WTC11 (cell line): ENCODE data around the gene SMIM44. TPM values are rescaled to one million over a fixed set of nuclear protein-coding genes. Genes with fewer than 3 reads are reported as not detected.

Experiments
- ATAC-seq: fragments of 200-7000 bp; cut with Tn5 transposase; 2 replicates; pipeline ENCODE4 v1.10.0; 2021; ENCODE audit warnings: mild to moderate bottlenecking, moderate library complexity
- CTCF ChIA-PET: fragments of 300-600 bp; sonication (Branson Sonifier 250); formaldehyde crosslinking; loops from one replicate; lab custom pipeline; 2021; ENCODE audit warnings: antibody characterized with exemption; lab: Charles Lee
- POLR2A ChIA-PET: fragments of 350-600 bp; sonication (Branson Sonifier 250); formaldehyde crosslinking; loops from one replicate; lab custom pipeline; 2021; ENCODE audit warnings: antibody characterized with exemption; lab: Charles Lee
- DNase-seq: peaks from one replicate; pipeline ENCODE4 v3.0.0; 2021; ENCODE audit warnings: low spot score
- H3K27ac Mint-ChIP-seq: 2 replicates; pipeline ENCODE4 v1.8.0; 2021; ENCODE audit warnings: mixed read lengths
- H3K27me3 Mint-ChIP-seq: 2 replicates; pipeline ENCODE4 v1.8.0; 2021; ENCODE audit warnings: low read depth, mild to moderate bottlenecking, moderate library complexity, mixed read lengths
- H3K36me3 Mint-ChIP-seq: 2 replicates; pipeline ENCODE4 v1.8.0; 2021; ENCODE audit warnings: mixed read lengths
- H3K4me1 Mint-ChIP-seq: 2 replicates; pipeline ENCODE4 v1.8.0; 2022; ENCODE audit warnings: mixed read lengths
- H3K4me3 Mint-ChIP-seq: 2 replicates; pipeline ENCODE4 v1.8.0; 2021; ENCODE audit warnings: mild to moderate bottlenecking, moderate library complexity, mixed read lengths
- H3K9me3 Mint-ChIP-seq: 2 replicates; pipeline ENCODE4 v1.8.0; 2021; ENCODE audit warnings: mixed read lengths
- ELF4 ChIP-seq: sonication (generic); formaldehyde crosslinking; IDR thresholded peaks from 2 replicates; pipeline ENCODE4 v1.8.1; 2022; ENCODE audit warnings: low read depth, mild to moderate bottlenecking, moderate library complexity, missing genetic modification reagents
- FOXJ3 ChIP-seq: sonication (generic); formaldehyde crosslinking; IDR thresholded peaks from 2 replicates; pipeline ENCODE4 v1.9.0; 2021; ENCODE audit warnings: missing genetic modification reagents, mild to moderate bottlenecking, borderline replicate concordance
- FOXK1 ChIP-seq: sonication (generic); formaldehyde crosslinking; IDR thresholded peaks from 2 replicates; pipeline ENCODE4 v1.8.0; 2022; ENCODE audit warnings: mild to moderate bottlenecking, moderate library complexity, missing genetic modification reagents
- MXD4 ChIP-seq: fragments of 250-450 bp; sonication (Bioruptor Pico); IDR thresholded peaks from 2 replicates; pipeline ENCODE4 v1.8.0; 2021; ENCODE audit warnings: mild to moderate bottlenecking, moderate library complexity, borderline replicate concordance
- NFATC4 ChIP-seq: fragments of 250-450 bp; sonication (Bioruptor Pico); IDR thresholded peaks from 2 replicates; pipeline ENCODE4 v1.9.0; 2021; ENCODE audit warnings: mild to moderate bottlenecking
- NFE2L1 ChIP-seq: sonication (generic); formaldehyde crosslinking; IDR thresholded peaks from 2 replicates; pipeline ENCODE4 v1.8.1; 2023; ENCODE audit warnings: missing genetic modification reagents
- NR1H2 ChIP-seq: sonication (generic); formaldehyde crosslinking; IDR thresholded peaks from 2 replicates; pipeline ENCODE4 v1.9.0; 2021; ENCODE audit warnings: mild to moderate bottlenecking, moderate library complexity, missing genetic modification reagents
- PRDM15 ChIP-seq: sonication (generic); formaldehyde crosslinking; IDR thresholded peaks from 2 replicates; pipeline ENCODE4 v1.8.0; 2022; ENCODE audit warnings: missing genetic modification reagents
- RORB ChIP-seq: fragments of 250-450 bp; sonication (Bioruptor Pico); IDR thresholded peaks from 2 replicates; pipeline ENCODE4 v1.9.0; 2021; ENCODE audit warnings: mild to moderate bottlenecking
- TP53 ChIP-seq: sonication (generic); formaldehyde crosslinking; IDR thresholded peaks from 2 replicates; pipeline ENCODE4 v1.8.1; 2023; ENCODE audit warnings: mild to moderate bottlenecking, missing genetic modification reagents
- ZNF263 ChIP-seq: sonication (generic); formaldehyde crosslinking; IDR thresholded peaks from 2 replicates; pipeline ENCODE4 v1.8.1; 2022; ENCODE audit warnings: low read depth, mild to moderate bottlenecking, moderate library complexity, missing genetic modification reagents
- ZNF396 ChIP-seq: fragments of 250-450 bp; sonication (Bioruptor Pico); IDR thresholded peaks from 2 replicates; pipeline ENCODE4 v1.8.0; 2021; ENCODE audit warnings: mild to moderate bottlenecking, moderate library complexity, borderline replicate concordance
- total RNA-seq: library from RNA; stranded (reverse); gene quantifications from 3 replicates; pipeline ENCODE4 v1.2.3, GENCODE V29; 2021
- TF ChIP-seq, protein P1 (sequence below): sonication (generic); formaldehyde crosslinking; IDR thresholded peaks from 2 replicates; pipeline ENCODE4 v1.8.0; 2022; ENCODE audit warnings: mild to moderate bottlenecking, missing genetic modification reagents
- TF ChIP-seq, protein P2 (sequence below): sonication (generic); formaldehyde crosslinking; IDR thresholded peaks from 2 replicates; pipeline ENCODE4 v1.8.1; 2022; ENCODE audit warnings: low read depth, mild to moderate bottlenecking, moderate library complexity, missing genetic modification reagents, borderline replicate concordance
- TF ChIP-seq, protein P3 (sequence below): sonication (generic); formaldehyde crosslinking; IDR thresholded peaks from 2 replicates; pipeline ENCODE4 v1.8.1; 2023; ENCODE audit warnings: mild to moderate bottlenecking, missing genetic modification reagents
- TF ChIP-seq, protein P4 (sequence below): fragments of 200-600 bp; IDR thresholded peaks from 2 replicates; pipeline ENCODE4 v1.8.0; 2022; ENCODE audit warnings: antibody characterized with exemption
- TF ChIP-seq, protein P5 (sequence below): sonication (generic); formaldehyde crosslinking; IDR thresholded peaks from 2 replicates; pipeline ENCODE4 v1.8.0; 2023; ENCODE audit warnings: mild to moderate bottlenecking, missing genetic modification reagents

SMIM44 gene
- total RNA-seq, 1 experiment from 2014 or later: not detected

GRCh38 chr19:3479177-3479833 lies 3.9 kb downstream of the SMIM44 start (continued):
- TF ChIP-seq, protein P1, sequence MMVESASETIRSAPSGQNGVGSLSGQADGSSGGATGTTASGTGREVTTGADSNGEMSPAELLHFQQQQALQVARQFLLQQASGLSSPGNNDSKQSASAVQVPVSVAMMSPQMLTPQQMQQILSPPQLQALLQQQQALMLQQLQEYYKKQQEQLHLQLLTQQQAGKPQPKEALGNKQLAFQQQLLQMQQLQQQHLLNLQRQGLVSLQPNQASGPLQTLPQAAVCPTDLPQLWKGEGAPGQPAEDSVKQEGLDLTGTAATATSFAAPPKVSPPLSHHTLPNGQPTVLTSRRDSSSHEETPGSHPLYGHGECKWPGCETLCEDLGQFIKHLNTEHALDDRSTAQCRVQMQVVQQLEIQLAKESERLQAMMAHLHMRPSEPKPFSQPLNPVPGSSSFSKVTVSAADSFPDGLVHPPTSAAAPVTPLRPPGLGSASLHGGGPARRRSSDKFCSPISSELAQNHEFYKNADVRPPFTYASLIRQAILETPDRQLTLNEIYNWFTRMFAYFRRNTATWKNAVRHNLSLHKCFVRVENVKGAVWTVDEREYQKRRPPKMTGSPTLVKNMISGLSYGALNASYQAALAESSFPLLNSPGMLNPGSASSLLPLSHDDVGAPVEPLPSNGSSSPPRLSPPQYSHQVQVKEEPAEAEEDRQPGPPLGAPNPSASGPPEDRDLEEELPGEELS (CRISPR knock-in tag): no peak

GRCh38 chr19:3478409-3479176 lies 4.6 kb downstream of the SMIM44 start:
- ATAC-seq (no peak; the same call in 1 of the 2 replicates), DNase-seq (no peak)
- no peaks in the 10 kb centered on the region for H3K9me3 Mint-ChIP-seq
- TF ChIP-seq ELF4: no peak
- CTCF ChIA-PET: interaction anchor here (0.7 to 2.5 kb wide), 13 partner anchors 9 to 349 kb away, joined by 3 to 26 read pairs (median 4); partner anchors contain the start of gene DOHH
- peaks cover 10% of the 10 kb centered on the region for H3K27me3 Mint-ChIP-seq
- H3K36me3 Mint-ChIP-seq: no peaks in the 10 kb centered on the region
- POLR2A ChIA-PET: interaction anchor here (0.7 kb wide), 2 partner anchors 10 to 127 kb away, joined by 4 read pairs; no protein-coding TSS in a partner anchor
- peak overlapping the region; percentile 62 for H3K4me3 Mint-ChIP-seq
- no peak overlapping the region for H3K27ac Mint-ChIP-seq
- H3K4me1 Mint-ChIP-seq: peaks cover 20% of the 10 kb centered on the region

- no peaks in the 10 kb centered on the region for H3K36me3 Mint-ChIP-seq
- TF ChIP-seq NR1H2 (no peak), FOXJ3 (no peak), MXD4 (no peak), ZNF396 (CRISPR knock-in tag) (no peak), ZNF263 (CRISPR knock-in tag) (no peak), NFE2L1 (no peak), RORB (CRISPR knock-in tag) (no peak), FOXK1 (CRISPR knock-in tag) (no peak), NFATC4 (CRISPR knock-in tag) (no peak), PRDM15 (CRISPR knock-in tag) (no peak), TP53 (CRISPR knock-in tag) (no peak)
- TF ChIP-seq, protein P2, sequence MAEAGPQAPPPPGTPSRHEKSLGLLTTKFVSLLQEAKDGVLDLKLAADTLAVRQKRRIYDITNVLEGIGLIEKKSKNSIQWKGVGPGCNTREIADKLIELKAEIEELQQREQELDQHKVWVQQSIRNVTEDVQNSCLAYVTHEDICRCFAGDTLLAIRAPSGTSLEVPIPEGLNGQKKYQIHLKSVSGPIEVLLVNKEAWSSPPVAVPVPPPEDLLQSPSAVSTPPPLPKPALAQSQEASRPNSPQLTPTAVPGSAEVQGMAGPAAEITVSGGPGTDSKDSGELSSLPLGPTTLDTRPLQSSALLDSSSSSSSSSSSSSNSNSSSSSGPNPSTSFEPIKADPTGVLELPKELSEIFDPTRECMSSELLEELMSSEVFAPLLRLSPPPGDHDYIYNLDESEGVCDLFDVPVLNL: no peak
- TF ChIP-seq, protein P3, sequence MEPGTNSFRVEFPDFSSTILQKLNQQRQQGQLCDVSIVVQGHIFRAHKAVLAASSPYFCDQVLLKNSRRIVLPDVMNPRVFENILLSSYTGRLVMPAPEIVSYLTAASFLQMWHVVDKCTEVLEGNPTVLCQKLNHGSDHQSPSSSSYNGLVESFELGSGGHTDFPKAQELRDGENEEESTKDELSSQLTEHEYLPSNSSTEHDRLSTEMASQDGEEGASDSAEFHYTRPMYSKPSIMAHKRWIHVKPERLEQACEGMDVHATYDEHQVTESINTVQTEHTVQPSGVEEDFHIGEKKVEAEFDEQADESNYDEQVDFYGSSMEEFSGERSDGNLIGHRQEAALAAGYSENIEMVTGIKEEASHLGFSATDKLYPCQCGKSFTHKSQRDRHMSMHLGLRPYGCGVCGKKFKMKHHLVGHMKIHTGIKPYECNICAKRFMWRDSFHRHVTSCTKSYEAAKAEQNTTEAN (CRISPR knock-in tag): no peak
- TF ChIP-seq, protein P4, sequence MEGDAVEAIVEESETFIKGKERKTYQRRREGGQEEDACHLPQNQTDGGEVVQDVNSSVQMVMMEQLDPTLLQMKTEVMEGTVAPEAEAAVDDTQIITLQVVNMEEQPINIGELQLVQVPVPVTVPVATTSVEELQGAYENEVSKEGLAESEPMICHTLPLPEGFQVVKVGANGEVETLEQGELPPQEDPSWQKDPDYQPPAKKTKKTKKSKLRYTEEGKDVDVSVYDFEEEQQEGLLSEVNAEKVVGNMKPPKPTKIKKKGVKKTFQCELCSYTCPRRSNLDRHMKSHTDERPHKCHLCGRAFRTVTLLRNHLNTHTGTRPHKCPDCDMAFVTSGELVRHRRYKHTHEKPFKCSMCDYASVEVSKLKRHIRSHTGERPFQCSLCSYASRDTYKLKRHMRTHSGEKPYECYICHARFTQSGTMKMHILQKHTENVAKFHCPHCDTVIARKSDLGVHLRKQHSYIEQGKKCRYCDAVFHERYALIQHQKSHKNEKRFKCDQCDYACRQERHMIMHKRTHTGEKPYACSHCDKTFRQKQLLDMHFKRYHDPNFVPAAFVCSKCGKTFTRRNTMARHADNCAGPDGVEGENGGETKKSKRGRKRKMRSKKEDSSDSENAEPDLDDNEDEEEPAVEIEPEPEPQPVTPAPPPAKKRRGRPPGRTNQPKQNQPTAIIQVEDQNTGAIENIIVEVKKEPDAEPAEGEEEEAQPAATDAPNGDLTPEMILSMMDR: no peak
- TF ChIP-seq, protein P5, sequence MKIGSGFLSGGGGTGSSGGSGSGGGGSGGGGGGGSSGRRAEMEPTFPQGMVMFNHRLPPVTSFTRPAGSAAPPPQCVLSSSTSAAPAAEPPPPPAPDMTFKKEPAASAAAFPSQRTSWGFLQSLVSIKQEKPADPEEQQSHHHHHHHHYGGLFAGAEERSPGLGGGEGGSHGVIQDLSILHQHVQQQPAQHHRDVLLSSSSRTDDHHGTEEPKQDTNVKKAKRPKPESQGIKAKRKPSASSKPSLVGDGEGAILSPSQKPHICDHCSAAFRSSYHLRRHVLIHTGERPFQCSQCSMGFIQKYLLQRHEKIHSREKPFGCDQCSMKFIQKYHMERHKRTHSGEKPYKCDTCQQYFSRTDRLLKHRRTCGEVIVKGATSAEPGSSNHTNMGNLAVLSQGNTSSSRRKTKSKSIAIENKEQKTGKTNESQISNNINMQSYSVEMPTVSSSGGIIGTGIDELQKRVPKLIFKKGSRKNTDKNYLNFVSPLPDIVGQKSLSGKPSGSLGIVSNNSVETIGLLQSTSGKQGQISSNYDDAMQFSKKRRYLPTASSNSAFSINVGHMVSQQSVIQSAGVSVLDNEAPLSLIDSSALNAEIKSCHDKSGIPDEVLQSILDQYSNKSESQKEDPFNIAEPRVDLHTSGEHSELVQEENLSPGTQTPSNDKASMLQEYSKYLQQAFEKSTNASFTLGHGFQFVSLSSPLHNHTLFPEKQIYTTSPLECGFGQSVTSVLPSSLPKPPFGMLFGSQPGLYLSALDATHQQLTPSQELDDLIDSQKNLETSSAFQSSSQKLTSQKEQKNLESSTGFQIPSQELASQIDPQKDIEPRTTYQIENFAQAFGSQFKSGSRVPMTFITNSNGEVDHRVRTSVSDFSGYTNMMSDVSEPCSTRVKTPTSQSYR (CRISPR knock-in tag): no peak
- ChIA-PET POLR2A (no interaction called here), CTCF (interaction anchor here (0.5 to 2.5 kb wide), 3 partner anchors 8 to 203 kb away, joined by 3 to 26 read pairs (median 9); no protein-coding TSS in a partner anchor)
- DNase-seq (no peak), ATAC-seq (no peak)
- no peaks in the 10 kb centered on the region for H3K9me3 Mint-ChIP-seq
- no peak overlapping the region for H3K27ac Mint-ChIP-seq
- H3K4me3 Mint-ChIP-seq: peak overlapping the region; percentile 46
- peaks cover 11% of the 10 kb centered on the region for H3K27me3 Mint-ChIP-seq
- H3K4me1 Mint-ChIP-seq: peaks cover 20% of the 10 kb centered on the region
These were observed 5.3 kb downstream of the SMIM44 start for GRCh38 chr19:3477951-3478350.
